Adrenal gland (tissue), 5 donors: ENCODE measurements around the gene OR8B8.

Experiments used
- CTCF ChIP-seq, 6 experiments: fragments of 450-650 bp in 4 of 6; fragments of 200-600 bp in 2 of 6; sonication (generic) in 1 of 6; IDR thresholded peaks; 1 replicate in 5 of 6; 2 replicates in 1 of 6; pipeline versions ENCODE4 v1.5.1 to v1.8.0; 2016 to 2021; ENCODE audit warnings: antibody characterized with exemption in 6 of 6, mild to moderate bottlenecking in 2 of 6, moderate library complexity in 1 of 6
- POLR2A ChIP-seq, 2 donors: fragments of 450-650 bp; IDR thresholded peaks; one replicate each; pipeline ENCODE4 v1.6.1; 2017; ENCODE audit warnings: antibody characterized with exemption in 2 of 2, mild to moderate bottlenecking in 2 of 2, moderate library complexity in 1 of 2
- donor health status: DM: no; HTN: no; CAD: no.

GRCh38 chr11:124394408-124394807 is 51.1 kb downstream of the OR8B8 start:
- no peak for TF ChIP-seq CTCF (IDR thresholded peaks at IDR 0.05)
- TF ChIP-seq POLR2A (IDR thresholded peaks at IDR 0.05): no peak
